ENCODE measurements around the gene SSU72. TPM values are rescaled to one million over a fixed set of nuclear protein-coding genes. Genes with fewer than 3 reads are reported as not detected.

The SSU72 gene
- total RNA-seq, 1 experiment from 2014 or later = 179 TPM

- H3K9me3 ChIP-seq (ENCODE audit: control insufficient read depth, low read depth, low read length) = no peaks in the 10 kb centered on the region
- H4K91ac ChIP-seq (ENCODE audit: insufficient read length, low read depth, low read length) = no peak overlapping the region
- peaks cover 31 to 52% (median 45%) of the 10 kb centered on the region in 3 experiments for H3K36me3 Mint-ChIP-seq (ENCODE audit: insufficient read depth in 1 of 3, low read depth in 3 of 3)
- H3K9me3 Mint-ChIP-seq = peaks cover 7 to 8% of the 10 kb centered on the region in 2 experiments; a peak in 4 of 5 replicates
- H4K8ac ChIP-seq (replicated peaks; ENCODE audit: insufficient read length, low read depth, low read length) = no peak overlapping the region
- no peak overlapping the region for H2BK12ac ChIP-seq (ENCODE audit: insufficient read length, low read depth, low read length)
- H3K23ac ChIP-seq (ENCODE audit: insufficient read length, low read depth, low read length) = no peak overlapping the region
- no peak overlapping the region for H2BK120ac ChIP-seq (ENCODE audit: low read depth, low read length, poor library complexity, severe bottlenecking)
- H2AK5ac ChIP-seq (ENCODE audit: insufficient read length, low read length) = no peak overlapping the region
- no peaks in the 10 kb centered on the region for H3K4me1 ChIP-seq (ENCODE audit: insufficient read depth, low read length)
- H4K20me1 ChIP-seq (ENCODE audit: control insufficient read depth, insufficient read depth, insufficient read length) = no peaks in the 10 kb centered on the region
- no peaks in the 10 kb centered on the region for H3K27me3 ChIP-seq (ENCODE audit: insufficient read depth, low read length)
- H2BK5ac ChIP-seq (ENCODE audit: insufficient read length, low read length) = no peak overlapping the region
- no peak overlapping the region for H2BK15ac ChIP-seq (ENCODE audit: low read depth, low read length)
- no peak overlapping the region for H3K4me2 ChIP-seq (ENCODE audit: insufficient read depth, insufficient read length, low read length)
- no peaks in the 10 kb centered on the region for H3K23me2 ChIP-seq (ENCODE audit: insufficient read length, low read depth, low read length, poor library complexity, severe bottlenecking)
- no peaks in the 10 kb centered on the region for H3K79me2 ChIP-seq (ENCODE audit: insufficient read depth, low read length)
- no peak overlapping the region for H3K9ac ChIP-seq (ENCODE audit: extremely low read depth, insufficient read length, low read length)
- H2AFZ ChIP-seq (ENCODE audit: low read length) = no peak overlapping the region
- no CpG with 5 or more reads among the region's 8 CpGs for WGBS (ENCODE audit: extremely low coverage, insufficient read length, low lambda C conversion rate)
- no peak overlapping the region for H3T11ph ChIP-seq (ENCODE audit: low read length)
- no peak overlapping the region for H3K18ac ChIP-seq (ENCODE audit: insufficient read length, low read depth, low read length)
- no peak overlapping the region for H3K27ac Mint-ChIP-seq
- DNase-seq = no peak
- no peak overlapping the region for H3K56ac ChIP-seq (ENCODE audit: insufficient read length, low read depth, low read length)
- no peaks in the 10 kb centered on the region for H3K79me1 ChIP-seq (ENCODE audit: insufficient read depth, low read depth, low read length, poor library complexity, severe bottlenecking)
- H3K4me3 Mint-ChIP-seq = no peak overlapping the region
- no peaks in the 10 kb centered on the region for H3K27me3 Mint-ChIP-seq (ENCODE audit: low read depth)
- H3K4me1 Mint-ChIP-seq = no peaks in the 10 kb centered on the region
- H4K5ac ChIP-seq (ENCODE audit: insufficient read length, low read depth, low read length) = no peak overlapping the region
- H3K14ac ChIP-seq (ENCODE audit: insufficient read depth, low read length) = no peak overlapping the region
- no peak overlapping the region for H3K27ac ChIP-seq (ENCODE audit: insufficient read length, low read depth, low read length)
- TF ChIP-seq, protein P1, sequence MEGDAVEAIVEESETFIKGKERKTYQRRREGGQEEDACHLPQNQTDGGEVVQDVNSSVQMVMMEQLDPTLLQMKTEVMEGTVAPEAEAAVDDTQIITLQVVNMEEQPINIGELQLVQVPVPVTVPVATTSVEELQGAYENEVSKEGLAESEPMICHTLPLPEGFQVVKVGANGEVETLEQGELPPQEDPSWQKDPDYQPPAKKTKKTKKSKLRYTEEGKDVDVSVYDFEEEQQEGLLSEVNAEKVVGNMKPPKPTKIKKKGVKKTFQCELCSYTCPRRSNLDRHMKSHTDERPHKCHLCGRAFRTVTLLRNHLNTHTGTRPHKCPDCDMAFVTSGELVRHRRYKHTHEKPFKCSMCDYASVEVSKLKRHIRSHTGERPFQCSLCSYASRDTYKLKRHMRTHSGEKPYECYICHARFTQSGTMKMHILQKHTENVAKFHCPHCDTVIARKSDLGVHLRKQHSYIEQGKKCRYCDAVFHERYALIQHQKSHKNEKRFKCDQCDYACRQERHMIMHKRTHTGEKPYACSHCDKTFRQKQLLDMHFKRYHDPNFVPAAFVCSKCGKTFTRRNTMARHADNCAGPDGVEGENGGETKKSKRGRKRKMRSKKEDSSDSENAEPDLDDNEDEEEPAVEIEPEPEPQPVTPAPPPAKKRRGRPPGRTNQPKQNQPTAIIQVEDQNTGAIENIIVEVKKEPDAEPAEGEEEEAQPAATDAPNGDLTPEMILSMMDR (conservative IDR thresholded peaks at IDR 0.05) = no peak
- H3K4ac ChIP-seq (ENCODE audit: low read depth, low read length) = no peak overlapping the region
- no peak overlapping the region for H2BK20ac ChIP-seq (ENCODE audit: low read depth, low read length, poor library complexity, severe bottlenecking)
Observed at GRCh38 chr1:1529936-1530335, 44.7 kb downstream of the SSU72 start.
